ENCODE results near the gene ITSN2.

ITSN2 gene

DNA sequence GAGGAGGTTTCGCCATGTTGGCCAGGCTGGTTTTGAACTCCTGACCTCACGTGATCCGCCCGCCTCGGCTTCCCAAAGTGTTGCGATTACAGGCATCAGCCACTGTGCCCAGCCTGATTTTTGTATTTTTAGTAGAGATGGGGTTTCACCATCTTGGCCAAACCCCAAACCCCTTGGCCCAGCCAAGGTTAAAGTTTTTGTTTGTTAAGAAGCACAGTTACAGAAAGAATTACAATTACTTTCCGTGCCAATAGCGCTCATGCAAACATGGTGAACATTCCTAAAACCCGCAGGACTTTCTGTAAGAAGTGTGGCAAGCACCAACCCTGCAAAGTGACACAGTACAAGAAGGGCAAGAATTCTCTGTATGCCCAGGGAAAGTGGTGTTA, 26.1 kb downstream of the ITSN2 start:
- DNase-seq (ENCODE audit: low read depth in 3 of 3) = no peak

DNA sequence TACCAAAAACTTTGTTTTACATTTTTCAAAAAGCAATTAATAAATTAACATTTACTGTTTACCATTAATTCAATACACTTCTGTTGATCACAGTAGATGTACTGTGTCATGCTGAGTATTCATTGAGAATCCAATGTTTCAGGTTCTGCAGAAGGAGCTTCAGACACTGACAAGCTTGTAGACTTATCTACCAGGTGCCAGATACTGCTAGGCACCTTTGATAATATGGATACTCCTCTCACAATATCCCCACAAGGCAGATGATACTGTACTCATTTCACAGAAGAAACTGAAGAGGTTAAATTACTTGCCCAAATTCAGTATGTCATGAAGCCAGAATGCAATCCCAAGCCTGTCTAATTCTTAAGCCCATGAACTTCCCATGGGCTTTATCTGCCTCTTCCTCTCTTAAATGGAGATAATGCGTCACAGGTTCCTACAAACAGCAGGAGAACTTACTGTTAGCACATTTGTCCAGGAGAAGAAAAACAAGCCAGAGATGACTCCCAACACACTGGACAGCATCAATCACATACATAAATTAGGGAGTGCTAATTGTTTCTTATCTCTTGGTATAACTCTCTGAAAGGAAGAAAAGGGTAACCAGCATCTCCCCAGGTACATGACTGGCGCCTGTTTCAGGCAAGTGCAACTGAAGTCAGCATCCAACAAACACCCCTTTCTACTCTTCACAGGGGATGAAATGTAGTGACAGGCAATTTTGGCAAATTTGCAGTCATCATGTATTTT, 27.4 kb downstream of the ITSN2 start:
- no peak for DNase-seq (ENCODE audit: low read depth in 3 of 3)

DNA sequence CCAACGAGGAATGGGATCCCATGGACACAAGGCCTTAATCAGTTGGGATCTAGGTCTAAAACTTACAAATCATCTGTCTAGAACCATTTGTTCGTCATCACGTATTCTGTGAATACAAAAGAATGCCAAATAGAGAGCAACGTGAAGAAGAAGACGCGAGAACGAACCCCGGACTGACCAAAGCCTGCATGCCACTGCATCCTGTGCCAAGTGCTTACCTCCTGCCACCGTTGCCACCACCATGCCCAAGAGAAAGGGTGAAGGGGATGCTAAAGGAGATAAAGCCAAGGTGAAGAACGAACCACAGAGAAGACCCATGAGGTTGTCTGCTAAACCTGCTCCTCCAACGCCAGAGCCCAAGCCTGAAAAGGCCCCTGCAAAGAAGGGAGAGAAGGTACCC, 30.2 kb downstream of the ITSN2 start:
- no peak for DNase-seq (ENCODE audit: low read depth in 3 of 3)

DNA sequence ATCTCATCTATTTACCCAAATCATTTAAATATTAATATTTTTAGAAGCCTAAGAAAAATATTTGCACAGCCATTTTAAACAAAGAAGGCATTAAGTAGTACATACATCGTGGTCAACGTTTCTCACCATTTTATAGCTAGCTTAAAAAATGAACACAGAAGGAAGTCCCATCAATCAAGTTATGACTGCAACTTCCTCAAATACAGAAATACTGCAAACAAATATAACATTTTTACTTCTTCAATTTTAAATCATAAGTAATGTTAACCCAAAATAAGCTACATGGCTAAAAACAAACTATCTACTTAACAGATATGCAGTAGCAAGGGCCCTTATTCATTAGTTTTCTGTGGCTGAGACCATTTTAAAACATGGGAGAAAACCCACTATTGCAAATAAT, 30.6 kb downstream of the ITSN2 start:
- no peak for DNase-seq (ENCODE audit: low read depth in 3 of 3)

DNA sequence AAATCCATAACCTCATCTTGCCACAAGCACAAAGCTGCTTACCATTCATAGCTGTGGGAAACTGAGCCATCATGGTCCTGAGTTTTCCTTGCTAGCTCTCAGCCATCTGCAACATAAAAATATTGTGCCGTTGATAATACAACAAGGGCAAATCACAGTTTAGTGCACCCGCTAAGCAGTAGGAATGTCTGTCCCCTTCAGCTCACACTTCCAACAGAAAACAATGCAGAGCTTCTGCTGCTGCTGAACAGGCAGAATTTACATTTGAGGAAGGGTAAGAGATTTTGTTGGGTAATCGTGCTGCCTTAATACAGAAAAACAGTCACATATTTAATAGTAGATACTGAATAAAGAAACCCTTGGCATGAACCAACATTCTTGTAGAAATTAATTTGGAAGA, 32.3 kb downstream of the ITSN2 start:
- DNase-seq (ENCODE audit: low read depth in 3 of 3) = no peak

DNA sequence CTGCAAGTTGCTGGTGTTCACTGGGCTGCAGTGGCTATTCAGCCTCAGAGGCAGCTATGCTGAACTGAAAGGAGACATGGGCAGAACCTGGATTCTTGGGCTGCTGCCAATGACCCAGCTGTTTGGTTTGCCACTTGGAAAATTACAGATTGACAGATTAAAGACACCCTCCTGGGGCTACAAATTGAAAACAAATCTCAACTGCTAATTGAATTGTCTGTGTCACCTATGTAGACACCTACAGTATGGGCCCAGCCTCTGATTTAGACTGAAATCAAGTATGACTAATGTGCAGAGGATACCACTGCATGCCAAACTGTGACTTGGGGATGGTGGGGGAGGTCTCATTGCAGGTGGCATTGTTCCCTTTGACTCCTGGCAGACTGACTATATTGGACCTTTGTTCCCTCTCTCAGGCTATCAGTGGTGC, 42.8 kb downstream of the ITSN2 start:
- no peak for DNase-seq (ENCODE audit: low read depth in 3 of 3)

DNA sequence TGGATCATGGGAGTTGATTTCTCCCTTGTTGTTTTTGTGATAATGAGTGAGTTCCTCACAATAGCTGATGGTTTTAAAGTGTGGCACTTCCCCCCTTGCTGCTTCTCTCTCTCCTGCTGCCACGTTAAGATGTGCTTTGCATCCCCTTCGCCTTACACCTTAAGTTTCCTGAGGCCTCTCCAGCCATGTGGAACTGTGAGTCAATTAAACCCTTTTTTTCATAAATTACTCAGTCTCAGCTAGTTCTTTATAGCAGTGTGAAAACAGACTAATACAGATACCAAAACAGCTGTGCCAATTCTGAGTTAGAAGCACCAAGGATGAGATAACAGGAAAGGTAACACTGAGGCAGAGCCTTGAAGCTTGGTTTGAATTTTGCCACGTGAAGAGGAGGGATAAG, 44.7 kb downstream of the ITSN2 start:
- no peak for DNase-seq (ENCODE audit: low read depth in 3 of 3)

DNA sequence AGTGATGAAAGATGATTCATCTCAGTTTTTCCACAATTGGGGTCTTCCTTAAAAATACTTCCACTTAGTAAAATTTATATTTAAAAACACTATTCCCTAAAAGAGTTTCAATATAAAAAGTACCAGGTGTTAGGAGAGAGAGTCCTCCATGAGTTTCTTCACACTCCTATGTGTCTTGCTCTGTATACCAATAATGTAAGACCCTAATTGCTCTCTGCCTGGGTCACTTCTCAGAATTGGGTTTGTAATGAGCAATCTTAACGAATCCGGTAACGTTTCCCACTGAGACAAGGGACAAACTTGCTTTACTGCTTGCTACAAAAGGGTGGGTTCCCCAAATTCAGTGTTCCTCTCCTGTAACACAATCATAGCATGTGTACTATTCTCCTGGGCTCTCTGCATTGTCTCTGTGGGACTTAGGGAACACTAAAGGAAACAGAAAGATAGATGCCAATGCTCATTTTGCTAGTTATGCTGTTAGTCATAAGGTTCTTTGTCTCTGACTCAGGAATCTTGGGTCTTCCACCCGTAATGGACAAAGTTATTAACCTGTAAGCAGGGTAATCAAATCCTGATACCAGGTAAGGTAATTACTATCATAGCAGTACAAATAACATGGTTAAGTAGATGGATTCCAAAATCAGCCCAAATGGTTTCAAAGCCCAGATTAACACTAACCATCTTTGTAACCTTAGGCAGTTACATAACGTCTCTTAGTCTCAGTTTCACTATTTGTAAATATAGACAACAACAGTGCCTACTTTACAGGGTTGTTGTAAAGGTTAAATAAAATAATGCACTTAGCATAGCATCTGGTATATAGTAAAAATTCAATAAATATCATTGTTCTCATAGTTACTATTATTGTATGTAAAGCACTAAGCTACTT, 46.3 kb downstream of the ITSN2 start:
- DNase-seq (ENCODE audit: low read depth in 3 of 3) = no peak

DNA sequence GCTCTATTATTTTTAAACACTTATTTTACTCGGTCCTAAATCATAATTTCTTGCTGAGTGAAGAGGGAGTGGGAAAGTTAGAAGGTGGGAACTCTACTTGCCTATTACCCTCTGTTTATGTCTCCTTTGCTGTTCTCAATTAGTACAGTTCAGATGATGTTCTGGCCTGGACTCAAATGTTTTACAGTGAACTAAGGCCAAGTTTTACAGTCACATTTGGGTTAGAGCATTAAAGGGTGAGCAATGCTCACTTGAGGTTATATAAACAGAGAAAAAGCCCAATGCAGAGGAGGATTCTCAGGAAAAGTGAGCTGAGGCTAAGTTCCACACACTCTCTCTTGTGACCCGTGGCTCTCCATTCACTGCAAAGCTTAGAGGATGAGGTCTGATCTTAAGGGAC, 52.4 kb downstream of the ITSN2 start:
- DNase-seq (ENCODE audit: low read depth in 3 of 3) = no peak

DNA sequence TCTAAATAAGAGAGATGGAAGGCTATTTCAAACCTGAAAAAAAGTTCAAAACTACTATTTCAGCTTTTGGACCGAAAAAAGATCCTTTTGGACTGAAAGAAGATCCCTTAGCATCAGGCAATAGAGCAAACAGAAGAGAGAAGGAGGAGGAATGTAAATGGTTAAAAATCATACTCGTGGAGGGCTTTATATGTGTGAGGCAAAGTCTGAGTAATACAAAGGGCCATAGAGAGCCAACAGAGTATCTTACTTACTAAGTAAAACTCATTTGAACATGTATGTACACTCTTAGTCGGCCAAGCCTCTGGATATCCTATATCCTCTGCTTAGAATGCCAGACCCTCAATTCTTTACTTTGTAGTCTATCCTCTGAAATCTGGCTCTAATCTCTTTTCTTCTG, 55.7 kb downstream of the ITSN2 start:
- DNase-seq (ENCODE audit: low read depth in 3 of 3) = no peak

DNA sequence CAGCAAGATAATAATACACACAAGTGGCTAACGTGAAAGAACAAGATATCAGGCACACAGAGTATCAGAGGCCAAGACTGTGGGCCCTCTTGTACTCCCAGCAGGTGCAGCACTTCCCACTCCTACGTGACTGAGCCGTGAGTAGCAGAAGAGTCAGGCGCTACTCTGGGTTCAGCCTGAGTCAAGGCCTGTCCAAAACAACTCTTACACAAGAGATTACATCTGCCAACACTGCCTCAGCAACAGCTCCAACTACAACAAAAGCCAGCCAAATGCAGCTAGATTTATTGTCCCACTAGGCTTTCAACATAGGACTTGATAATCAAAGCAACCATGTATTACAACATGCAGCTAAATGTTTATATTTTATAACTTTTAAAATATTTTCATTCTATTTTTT, 56.2 kb downstream of the ITSN2 start:
- DNase-seq (ENCODE audit: low read depth in 3 of 3) = no peak

DNA sequence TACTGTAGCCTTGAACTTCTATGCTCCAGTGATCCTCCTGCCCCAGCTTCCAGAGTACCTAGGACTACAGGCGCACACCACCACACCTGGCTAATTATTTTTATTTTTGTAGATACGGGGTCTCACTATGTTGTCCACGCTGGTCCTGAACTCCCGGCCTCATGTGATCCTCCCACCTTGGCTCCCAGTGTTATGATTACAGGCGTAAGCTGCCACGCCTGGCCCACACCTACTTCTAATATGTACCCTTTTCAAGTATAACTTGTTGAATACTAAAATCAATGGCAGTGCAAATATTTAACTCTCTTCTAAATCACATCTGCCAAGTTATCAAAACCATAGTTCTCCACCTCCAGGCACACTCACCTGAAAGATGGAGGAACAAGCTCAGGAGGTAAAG, 58.7 kb downstream of the ITSN2 start:
- DNase-seq (ENCODE audit: low read depth in 3 of 3) = no peak

DNA sequence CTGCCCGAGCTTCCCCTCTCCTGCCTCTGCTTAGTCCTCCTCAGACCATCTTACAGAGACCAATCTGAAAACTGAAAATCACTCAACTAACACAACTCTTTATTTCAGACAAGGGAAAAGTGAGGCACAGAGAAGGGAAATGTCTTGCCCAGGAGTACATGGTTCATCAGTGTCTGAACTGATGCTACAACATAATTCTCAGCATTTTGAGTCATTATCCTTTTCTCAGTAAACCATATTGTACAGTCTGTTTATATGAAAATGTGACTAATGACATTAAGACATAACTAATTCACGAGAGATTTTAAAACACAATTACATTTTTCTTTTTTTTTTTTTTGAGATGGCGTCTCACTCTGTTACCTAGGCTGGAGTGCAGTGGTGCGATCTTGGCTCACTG, 62.7 kb downstream of the ITSN2 start:
- no peak for DNase-seq (ENCODE audit: low read depth in 3 of 3)

DNA sequence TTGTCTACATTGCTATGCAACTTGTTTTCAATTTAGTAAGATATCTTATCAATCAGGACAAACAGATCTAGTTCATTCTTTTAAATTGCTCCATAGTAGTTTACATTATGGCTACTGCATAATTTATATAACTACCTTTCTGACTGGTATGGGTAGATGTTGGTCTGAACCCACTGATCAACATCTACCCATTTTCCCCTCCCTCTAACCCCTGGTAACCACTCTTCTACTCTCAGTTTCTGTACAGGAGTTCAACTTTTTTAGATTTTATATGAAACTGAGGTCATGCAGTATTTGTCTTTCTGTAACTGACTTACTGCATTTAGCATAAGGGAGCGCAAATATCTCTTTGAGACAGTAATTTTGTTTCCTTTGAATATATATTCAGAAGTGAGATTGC, 73.2 kb downstream of the ITSN2 start:
- DNase-seq (ENCODE audit: low read depth in 3 of 3) = no peak

DNA sequence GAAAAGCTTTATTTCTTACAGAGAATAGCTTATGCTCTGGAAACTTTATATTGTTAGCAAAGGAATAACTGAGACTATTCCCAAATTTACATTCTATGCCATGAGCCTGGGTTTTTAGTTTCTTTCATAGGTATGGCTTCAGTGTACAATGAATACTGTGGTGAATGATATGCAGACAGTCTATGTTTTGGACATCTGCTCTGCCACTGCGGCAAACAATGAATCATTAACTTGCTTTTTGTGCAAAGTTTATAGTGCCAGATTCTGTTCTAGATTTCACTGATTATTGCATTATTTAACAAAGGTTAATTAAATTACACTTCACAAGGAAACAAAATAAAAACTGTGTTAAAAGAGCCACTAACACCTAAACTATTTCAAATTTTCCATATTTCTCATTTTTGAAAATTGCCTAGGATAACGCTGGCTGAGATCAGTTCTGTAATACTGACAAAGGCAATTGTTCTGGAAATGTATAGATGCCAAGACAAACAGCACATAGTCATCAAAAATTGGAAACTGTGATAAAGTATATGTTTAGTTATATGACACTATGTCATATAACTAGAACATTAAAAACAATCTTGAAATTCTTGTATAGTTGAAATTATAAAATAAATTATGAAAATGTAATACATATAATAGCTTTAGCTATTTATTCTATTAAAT, 74.7 kb downstream of the ITSN2 start:
- no peak for DNase-seq (ENCODE audit: low read depth in 3 of 3)

DNA sequence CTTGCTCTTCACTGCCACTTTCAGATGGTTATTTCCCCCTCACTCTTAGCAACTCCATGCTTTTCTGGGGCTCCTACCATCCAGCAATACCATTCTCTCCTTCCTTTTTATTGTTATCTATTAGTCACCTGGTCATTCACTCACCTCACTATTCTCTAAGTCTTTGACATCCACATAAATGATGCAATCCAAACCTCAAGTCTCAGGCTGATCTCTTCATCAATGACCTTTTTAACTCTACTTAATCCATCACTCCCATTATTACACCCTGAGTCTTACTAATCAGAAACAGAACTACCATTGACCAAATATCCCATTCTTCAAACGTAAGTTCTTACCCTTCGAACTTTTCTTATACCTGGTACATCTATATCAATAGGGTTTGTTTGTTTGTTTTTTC, 79.7 kb downstream of the ITSN2 start:
- DNase-seq (ENCODE audit: low read depth in 3 of 3) = no peak

DNA sequence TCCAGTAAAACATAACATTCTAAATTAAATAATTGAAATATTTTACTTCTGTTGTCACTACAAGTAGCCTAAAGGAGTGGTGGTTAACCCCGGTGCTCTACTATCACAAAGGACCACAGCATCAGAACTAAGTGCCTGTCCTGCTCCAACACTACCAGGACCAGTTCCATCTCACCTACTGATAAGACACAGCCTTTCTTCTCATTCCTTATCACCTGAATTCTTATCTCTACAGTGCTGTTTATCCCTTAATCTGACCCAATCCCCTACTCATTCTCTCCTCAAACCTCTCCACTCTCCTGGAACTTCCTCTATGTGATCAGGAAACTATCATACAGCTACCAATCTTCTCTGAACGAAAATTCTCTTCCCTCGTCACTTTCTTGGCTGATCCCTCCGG, 80.2 kb downstream of the ITSN2 start:
- no peak for DNase-seq (ENCODE audit: low read depth in 3 of 3)

DNA sequence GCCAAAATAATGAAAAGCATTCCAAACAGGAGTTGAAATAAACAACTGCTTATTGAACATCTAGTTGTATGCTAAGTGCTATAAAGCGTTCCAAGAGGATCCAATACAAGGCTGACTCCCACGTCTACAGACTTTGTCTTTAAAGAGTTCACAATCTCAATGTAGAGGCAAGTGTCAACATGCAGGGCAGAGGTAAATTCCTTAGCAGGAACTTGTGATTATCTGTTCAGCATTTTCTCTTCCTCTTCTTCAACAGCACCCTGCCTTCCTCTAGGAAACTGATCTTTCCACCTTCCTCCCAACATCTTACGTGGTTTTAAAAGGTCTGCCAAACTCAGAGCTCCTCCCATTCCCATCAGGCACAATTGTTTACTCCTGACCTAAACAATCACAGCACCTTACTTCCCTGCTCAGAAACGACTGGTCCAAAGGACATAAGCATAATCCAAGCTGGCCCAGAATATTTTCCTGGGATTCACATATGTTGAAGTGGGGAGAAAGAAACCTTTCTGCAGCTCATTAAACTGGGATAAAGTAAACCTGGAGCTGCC, 83.9 kb downstream of the ITSN2 start:
- DNase-seq (ENCODE audit: low read depth in 3 of 3) = no peak

DNA sequence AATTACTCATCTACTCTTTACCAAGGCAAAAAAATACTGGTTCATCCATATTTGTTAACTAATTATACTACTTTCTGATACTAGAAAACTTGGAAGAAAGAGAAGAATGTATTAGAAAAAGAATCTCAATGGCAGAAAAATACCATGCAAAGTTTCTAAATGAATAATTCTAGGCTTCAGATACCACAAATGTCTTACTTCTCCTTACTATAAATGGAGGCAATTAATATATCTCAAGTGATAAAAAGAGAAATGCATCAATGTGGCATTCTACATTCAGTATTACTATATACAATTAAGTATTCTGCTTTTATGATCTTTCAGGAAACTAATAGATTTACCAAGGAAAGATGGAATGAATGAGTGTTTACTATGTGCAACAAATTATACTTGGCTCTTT, 85.5 kb downstream of the ITSN2 start:
- DNase-seq (ENCODE audit: low read depth in 3 of 3) = no peak

DNA sequence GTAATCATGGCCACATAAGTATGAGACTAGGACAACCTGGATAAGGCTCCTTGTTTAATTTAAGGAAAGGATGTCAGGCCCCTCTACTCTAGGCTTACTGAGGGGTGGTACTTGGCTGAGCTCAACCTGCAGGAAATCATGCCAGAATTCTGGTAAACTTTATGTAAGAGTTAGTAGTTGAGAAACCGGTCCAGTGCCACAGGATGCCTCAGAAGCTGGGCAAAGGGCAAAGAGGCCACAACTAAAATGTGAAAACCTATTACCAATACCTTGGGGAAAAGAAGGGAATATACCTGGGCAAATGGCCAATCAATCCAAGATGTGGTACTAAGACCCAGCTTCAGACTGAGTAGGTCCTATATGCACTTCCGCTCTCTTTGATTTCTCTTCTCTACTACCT, 86.7 kb downstream of the ITSN2 start:
- no peak for DNase-seq (ENCODE audit: low read depth in 3 of 3)

DNA sequence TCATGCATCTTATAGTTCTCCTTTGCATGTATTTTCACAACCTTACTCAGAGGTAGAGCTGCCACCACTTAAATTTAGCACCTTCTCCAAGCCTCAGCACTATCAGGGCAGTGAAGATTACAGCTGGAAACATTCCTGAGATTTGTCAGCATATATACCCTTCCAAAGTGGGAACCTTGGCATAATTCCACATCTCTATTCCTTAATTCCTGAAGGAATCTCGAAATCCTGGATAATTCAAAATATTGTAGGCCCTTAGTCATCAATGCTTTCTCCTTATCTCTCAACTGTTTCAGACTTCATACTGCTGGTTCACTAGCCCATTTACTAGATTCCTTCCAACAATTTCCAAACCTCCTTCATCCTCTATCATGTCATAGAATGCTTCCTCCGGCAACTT, 87.4 kb downstream of the ITSN2 start:
- DNase-seq (ENCODE audit: low read depth in 3 of 3) = no peak

DNA sequence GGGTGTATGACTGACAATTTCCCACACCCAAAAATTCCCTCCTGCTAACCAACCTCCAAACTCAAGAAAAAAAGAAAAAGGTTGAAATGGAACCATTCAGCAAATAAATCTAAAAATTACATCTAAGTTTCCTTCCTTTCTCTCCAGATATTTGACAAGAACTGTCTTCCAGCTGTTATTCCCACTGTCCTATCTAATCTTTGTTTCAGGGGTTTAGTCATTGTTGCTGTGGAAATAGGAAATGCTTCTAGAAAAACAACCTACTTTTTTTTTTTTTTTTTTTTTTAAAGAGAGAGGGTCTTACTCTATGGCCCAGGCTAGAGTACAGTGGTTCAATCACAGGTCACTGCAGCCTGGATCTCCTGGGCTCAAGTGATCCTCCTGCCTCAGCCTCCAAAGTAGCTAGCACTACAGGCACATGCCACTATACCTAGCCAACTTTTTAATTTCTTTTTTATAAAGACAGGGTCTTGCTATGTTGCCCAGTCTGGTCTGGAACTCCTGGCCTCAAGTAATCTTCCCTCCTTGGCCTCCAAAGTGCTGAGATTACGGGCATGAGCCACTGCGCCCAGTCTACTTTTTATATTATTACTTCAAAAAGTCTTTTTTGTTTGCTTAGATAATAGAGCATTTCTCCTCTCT, 88.1 kb downstream of the ITSN2 start:
- no peak for DNase-seq (ENCODE audit: low read depth in 3 of 3)
